CD4-positive, alpha-beta T cell (primary cell): ENCODE measurements around the gene COPZ1. TPM values are rescaled to one million over a fixed set of nuclear protein-coding genes. Genes with fewer than 3 reads are reported as not detected.
A peak's percentile ranks its signal among the peaks of the same experiment; 100 is the strongest.
"Not testable (repeated sequence)": the region's sequence is repeated elsewhere in the genome, so short reads cannot be mapped to it uniquely, and the experiment has no call there.

Source experiments
- ATAC-seq: fragments of 200-7000 bp; cut with Tn5 transposase; one replicate; pipeline ENCODE4 v1.10.0; 2022; ENCODE audit warnings: mild to moderate bottlenecking; ENCODE audit not compliant: poor library complexity
- CTCF ChIA-PET: fragments of 350-600 bp; sonication (Branson Sonifier 250); formaldehyde crosslinking; loops from one replicate; lab custom pipeline; 2021; ENCODE audit warnings: antibody characterized with exemption, inconsistent platforms; lab: Charles Lee
- POLR2A ChIA-PET: fragments of 350-600 bp; sonication (Branson Sonifier 250); formaldehyde crosslinking; loops from one replicate; lab custom pipeline; 2021; ENCODE audit warnings: antibody characterized with exemption, inconsistent platforms; lab: Charles Lee
- DNase-seq, 14 experiments: peaks; one replicate each; pipeline ENCODE4 v3.0.0-alpha.2; 2013 to 2020; ENCODE audit warnings: mixed read lengths in 2 of 14
- H3K27ac ChIP-seq, 2 donors: one replicate each; pipeline versions ENCODE4 v1.5.1 to v1.7.0; 2013; ENCODE audit warnings: low read length in 2 of 2, low read depth in 1 of 2, mild to moderate bottlenecking in 1 of 2
- H3K27me3 ChIP-seq, 2 experiments: 1 replicate in 1 of 2; 2 replicates in 1 of 2; pipeline versions ENCODE4 v1.6.1 to v1.7.0; 2013; ENCODE audit warnings: low read length in 2 of 2, control low read depth in 1 of 2, mild to moderate bottlenecking in 1 of 2, moderate library complexity in 1 of 2; ENCODE audit not compliant: insufficient read depth in 2 of 2, control insufficient read depth in 1 of 2
- H3K36me3 ChIP-seq: one replicate; pipeline ENCODE4 v1.6.1; 2013; ENCODE audit warnings: low read length, control low read depth; ENCODE audit not compliant: insufficient read depth
- H3K4me1 ChIP-seq: one replicate; pipeline ENCODE4 v1.6.1; 2013; ENCODE audit warnings: low read length, control low read depth; ENCODE audit not compliant: insufficient read depth
- H3K4me3 ChIP-seq: one replicate; pipeline ENCODE4 v1.5.1; 2013; ENCODE audit warnings: mild to moderate bottlenecking, low read length, moderate library complexity
- H3K9me3 ChIP-seq, 2 experiments: 1 replicate in 1 of 2; 2 replicates in 1 of 2; pipeline versions ENCODE4 v1.6.1 to v1.7.0; 2013; ENCODE audit warnings: low read length in 2 of 2, mild to moderate bottlenecking in 2 of 2, control low read depth in 1 of 2, moderate library complexity in 1 of 2; ENCODE audit not compliant: control insufficient read depth in 1 of 2, insufficient read depth in 1 of 2
- H3K27ac Mint-ChIP-seq: one replicate; pipeline ENCODE4 v1.8.0; 2020; ENCODE audit warnings: mixed read lengths
- H3K27me3 Mint-ChIP-seq: one replicate; pipeline ENCODE4 v1.8.0; 2021; ENCODE audit warnings: mixed read lengths
- H3K36me3 Mint-ChIP-seq: one replicate; pipeline ENCODE4 v1.8.0; 2021; ENCODE audit warnings: low read depth, mixed read lengths
- H3K4me1 Mint-ChIP-seq: one replicate; pipeline ENCODE4 v1.8.0; 2021; ENCODE audit warnings: low read depth, mixed read lengths
- H3K4me3 Mint-ChIP-seq: one replicate; pipeline ENCODE4 v1.8.0; 2020; ENCODE audit warnings: mild to moderate bottlenecking, mixed read lengths
- H3K9me3 Mint-ChIP-seq: one replicate; pipeline ENCODE4 v1.8.0; 2020; ENCODE audit warnings: mixed read lengths
- CTCF ChIP-seq: fragments of 200-600 bp; IDR thresholded peaks from one replicate; pipeline ENCODE4 v1.8.0; 2022; ENCODE audit warnings: antibody characterized with exemption, mild to moderate bottlenecking
- intact Hi-C, 2 experiments: fragments of 100-400 bp; cut with DNase I in 1 of 2; cut with micrococcal nuclease in 1 of 2; formaldehyde crosslinking; loops; one replicate each; pipeline versions ENCODE4 v1.15.1 to v1.9.0; 2023 to 2025; cut with DNase I, micrococcal nuclease
- total RNA-seq, 174 experiments: library from RNA in 2 of 174; stranded (reverse) in 2 of 174; gene quantifications; one replicate each; pipeline ENCODE4 v1.2.3 and lab custom pipeline; 2021 to 2026

Gene COPZ1
- total RNA-seq, 2 experiments from 2014 or later: 31.2 to 33.9 TPM

GRCh38 chr12:54282949-54283593 is 41.9 kb upstream of the COPZ1 start:
- Histone ChIP-seq H3K27ac (peak overlapping the region; percentile 1 to 5), H3K36me3 (peaks cover 70% of the 10 kb centered on the region), H3K4me3 (peak overlapping the region; percentile 80), H3K27me3 (no peaks in the 10 kb centered on the region), H3K4me1 (peaks cover 42% of the 10 kb centered on the region), H3K9me3 (no peaks in the 10 kb centered on the region)
- CTCF ChIA-PET: no interaction called here
- Mint-ChIP-seq H3K27ac (no peak overlapping the region), H3K36me3 (no peaks in the 10 kb centered on the region), H3K4me3 (no peak overlapping the region), H3K27me3 (no peaks in the 10 kb centered on the region), H3K9me3 (no peaks in the 10 kb centered on the region), H3K4me1 (peaks cover 10% of the 10 kb centered on the region)
- intact Hi-C loops: no loop called here
- ATAC-seq (no peak), DNase-seq (peak in 1 of 14 experiments; percentile 33)
- TF ChIP-seq CTCF: no peak
- POLR2A ChIA-PET: interaction anchor here (0.6 to 1.2 kb wide), 2 partner anchors 10 to 76 kb away, joined by 3 read pairs; no protein-coding TSS in a partner anchor

GRCh38 chr12:54284070-54284780 is 40.7 kb upstream of the COPZ1 start:
- H3K4me3 Mint-ChIP-seq: peak overlapping the region; percentile 49
- H3K27me3 Mint-ChIP-seq, H3K4me3 ChIP-seq, H3K4me1 Mint-ChIP-seq, H3K9me3 ChIP-seq, H3K36me3 Mint-ChIP-seq, intact Hi-C loops, H3K27ac ChIP-seq, H3K9me3 Mint-ChIP-seq, DNase-seq, H3K27me3 ChIP-seq, ATAC-seq: not testable (repeated sequence)
- peaks cover 72% of the 10 kb centered on the region for H3K36me3 ChIP-seq
- ChIA-PET CTCF (interaction anchor here (1.4 kb wide), 1 partner anchor 115 kb away, joined by 3 read pairs; no protein-coding TSS in a partner anchor), POLR2A (interaction anchor here (0.9 to 1.3 kb wide), 5 partner anchors 9 to 75 kb away, joined by 3 to 6 read pairs (median 3); partner anchors contain the start of gene COPZ1)
- peak overlapping the region; percentile 14 for H3K27ac Mint-ChIP-seq
- H3K4me1 ChIP-seq: peaks cover 41% of the 10 kb centered on the region

GRCh38 chr12:54285150-54286041 is 39.5 kb upstream of the COPZ1 start:
- Mint-ChIP-seq H3K4me3 (peak overlapping the region; percentile 68), H3K4me1 (no peaks in the 10 kb centered on the region), H3K27ac (peak overlapping the region; percentile 41), H3K36me3 (peaks cover 4% of the 10 kb centered on the region), H3K27me3 (no peaks in the 10 kb centered on the region), H3K9me3 (no peaks in the 10 kb centered on the region)
- TF ChIP-seq CTCF: peak; percentile 40
- Histone ChIP-seq H3K4me1 (peaks cover 41% of the 10 kb centered on the region), H3K27ac (no peak overlapping the region), H3K4me3 (no peak overlapping the region), H3K36me3 (peaks cover 75% of the 10 kb centered on the region), H3K9me3 (no peaks in the 10 kb centered on the region), H3K27me3 (no peaks in the 10 kb centered on the region)
- CTCF ChIA-PET: interaction anchor here (1.4 kb wide), 2 partner anchors 34 to 114 kb away, joined by 3 read pairs; no protein-coding TSS in a partner anchor
- POLR2A ChIA-PET: interaction anchor here (0.9 to 2.6 kb wide), 6 partner anchors 10 to 74 kb away, joined by 3 to 19 read pairs (median 4); partner anchors contain the start of gene COPZ1
- intact Hi-C loops: loop anchor here in 1 of 2 experiments (5.0 kb wide), 1 partner anchor 157 kb away; no protein-coding TSS in a partner anchor
- ATAC-seq (no peak), DNase-seq (no peak)
